GM10847 (cell line): ENCODE results near the gene LGALS12.

Source experiments
- POLR2A ChIP-seq: IDR thresholded peaks from 2 replicates; pipeline ENCODE4 v1.6.1; 2011; ENCODE audit not compliant: insufficient read length; ENCODE audit errors: extremely low read depth

LGALS12 gene

GRCh38 chr11:63505857-63506528 lies at the start of gene LGALS12:
Gene LGALS12, plus strand, starts transcription at chr11:63506084. Its CDS starts 375 bp downstream, at chr11:63506459.
- no peak for TF ChIP-seq POLR2A

GRCh38 chr11:63459586-63459985 lies 46.3 kb upstream of the LGALS12 start:
- TF ChIP-seq POLR2A: no peak

GRCh38 chr11:63462137-63462536 lies 43.7 kb upstream of the LGALS12 start:
- TF ChIP-seq POLR2A: no peak

- no peak for TF ChIP-seq POLR2A
These were observed 35.6 kb upstream of the LGALS12 start for GRCh38 chr11:63470311-63470710.

- TF ChIP-seq POLR2A: no peak
These were observed 33.5 kb upstream of the LGALS12 start for GRCh38 chr11:63472372-63472771.

- TF ChIP-seq POLR2A: no peak
These were observed 29.3 kb upstream of the LGALS12 start for GRCh38 chr11:63476618-63477017.

GRCh38 chr11:63478896-63479295 lies 27.0 kb upstream of the LGALS12 start:
- no peak for TF ChIP-seq POLR2A

GRCh38 chr11:63480039-63480438 lies 25.8 kb upstream of the LGALS12 start:
- no peak for TF ChIP-seq POLR2A

- TF ChIP-seq POLR2A: no peak
These were observed 20.1 kb upstream of the LGALS12 start for GRCh38 chr11:63485777-63486176.

GRCh38 chr11:63488789-63489188 lies 17.1 kb upstream of the LGALS12 start:
- no peak for TF ChIP-seq POLR2A

- no peak for TF ChIP-seq POLR2A
These were observed 16.0 kb upstream of the LGALS12 start for GRCh38 chr11:63489879-63490278.

- no peak for TF ChIP-seq POLR2A
These were observed 15.2 kb upstream of the LGALS12 start, which contains the start of gene PLAAT5 for GRCh38 chr11:63490551-63491239. Gene PLAAT5, minus strand, starts transcription at chr11:63491167. Its CDS starts 133 bp downstream, at chr11:63491034.

GRCh38 chr11:63491240-63491587 lies 14.7 kb upstream of the LGALS12 start:
- TF ChIP-seq POLR2A: no peak

GRCh38 chr11:63491636-63492372 lies 14.1 kb upstream of the LGALS12 start:
- no peak for TF ChIP-seq POLR2A

GRCh38 chr11:63492441-63492840 lies 13.4 kb upstream of the LGALS12 start:
- TF ChIP-seq POLR2A: no peak

GRCh38 chr11:63493127-63493526 lies 12.8 kb upstream of the LGALS12 start:
- TF ChIP-seq POLR2A: no peak

- no peak for TF ChIP-seq POLR2A
These were observed 10.9 kb upstream of the LGALS12 start for GRCh38 chr11:63494975-63495374.

- no peak for TF ChIP-seq POLR2A
These were observed 6.0 kb upstream of the LGALS12 start for GRCh38 chr11:63499874-63500273.
